H9 (cell line): Measurements from ENCODE around the gene TANC2. TPM values are rescaled to one million over a fixed set of nuclear protein-coding genes. Genes with fewer than 3 reads are reported as not detected.

Source experiments
- DNase-seq: peaks from one replicate; pipeline ENCODE4 v3.0.0-alpha.2; 2017
- H2AFZ ChIP-seq: one replicate; pipeline ENCODE4 v1.6.1; 2013; ENCODE audit warnings: mild to moderate bottlenecking, low read length, control low read depth, moderate library complexity
- H2AK5ac ChIP-seq: 2 replicates; pipeline ENCODE4 v1.6.1; 2013; ENCODE audit warnings: low read length, control low read depth, mixed read lengths; ENCODE audit not compliant: insufficient read length
- H2BK120ac ChIP-seq: one replicate; pipeline ENCODE4 v1.6.1; 2013; ENCODE audit warnings: low read depth, mild to moderate bottlenecking, low read length, control low read depth, inconsistent platforms; ENCODE audit not compliant: poor library complexity, severe bottlenecking
- H2BK12ac ChIP-seq: 2 replicates; pipeline ENCODE4 v1.6.1; 2013; ENCODE audit warnings: low read length, control low read depth, mixed read lengths, low read depth; ENCODE audit not compliant: insufficient read length
- H2BK15ac ChIP-seq: 2 replicates; pipeline ENCODE4 v1.6.1; 2013; ENCODE audit warnings: low read depth, low read length, control low read depth
- H2BK20ac ChIP-seq: one replicate; pipeline ENCODE4 v1.6.1; 2013; ENCODE audit warnings: low read depth, mild to moderate bottlenecking, low read length, control low read depth, inconsistent platforms; ENCODE audit not compliant: poor library complexity, severe bottlenecking
- H2BK5ac ChIP-seq: 2 replicates; pipeline ENCODE4 v1.6.1; 2013; ENCODE audit warnings: low read length, control low read depth, mixed read lengths; ENCODE audit not compliant: insufficient read length
- H3K14ac ChIP-seq: 2 replicates; pipeline ENCODE4 v1.6.1; 2013; ENCODE audit warnings: low read length, control low read depth; ENCODE audit not compliant: insufficient read depth
- H3K18ac ChIP-seq: 2 replicates; pipeline ENCODE4 v1.6.1; 2013; ENCODE audit warnings: low read depth, mild to moderate bottlenecking, mixed read lengths, low read length, control low read depth; ENCODE audit not compliant: insufficient read length
- H3K23ac ChIP-seq: 2 replicates; pipeline ENCODE4 v1.6.1; 2013; ENCODE audit warnings: low read length, control low read depth, mixed read lengths, low read depth; ENCODE audit not compliant: insufficient read length
- H3K23me2 ChIP-seq: 2 replicates; pipeline ENCODE4 v1.6.1; 2013; ENCODE audit warnings: low read depth, mild to moderate bottlenecking, mixed read lengths, low read length, control low read depth; ENCODE audit not compliant: insufficient read length, poor library complexity, severe bottlenecking
- H3K27ac ChIP-seq: 2 replicates; pipeline ENCODE4 v1.5.1; 2013; ENCODE audit warnings: low read length, control low read depth, mixed read lengths, low read depth; ENCODE audit not compliant: insufficient read length
- H3K27me3 ChIP-seq: 2 replicates; pipeline ENCODE4 v1.6.1; 2013; ENCODE audit warnings: low read length, control low read depth, inconsistent platforms; ENCODE audit not compliant: insufficient read depth
- H3K4ac ChIP-seq: 2 replicates; pipeline ENCODE4 v1.6.1; 2013; ENCODE audit warnings: low read depth, mild to moderate bottlenecking, control low read depth, inconsistent platforms, low read length, moderate library complexity
- H3K4me1 ChIP-seq: 2 replicates; pipeline ENCODE4 v1.6.1; 2013; ENCODE audit warnings: low read length, control low read depth, inconsistent platforms; ENCODE audit not compliant: insufficient read depth
- H3K4me2 ChIP-seq: 2 replicates; pipeline ENCODE4 v1.6.1; 2013; ENCODE audit warnings: low read length, control low read depth, mixed read lengths; ENCODE audit not compliant: insufficient read length, insufficient read depth
- H3K56ac ChIP-seq: 2 replicates; pipeline ENCODE4 v1.6.1; 2013; ENCODE audit warnings: low read depth, mild to moderate bottlenecking, mixed read lengths, low read length, control low read depth; ENCODE audit not compliant: insufficient read length
- H3K79me1 ChIP-seq: 2 replicates; pipeline ENCODE4 v1.6.1; 2013; ENCODE audit warnings: low read depth, mild to moderate bottlenecking, moderate library complexity, low read length, control low read depth, inconsistent platforms; ENCODE audit not compliant: insufficient read depth, poor library complexity, severe bottlenecking
- H3K79me2 ChIP-seq: 2 replicates; pipeline ENCODE4 v1.6.1; 2013; ENCODE audit warnings: low read length, control low read depth, inconsistent platforms; ENCODE audit not compliant: insufficient read depth
- H3K9ac ChIP-seq: 2 replicates; pipeline ENCODE4 v1.6.1; 2013; ENCODE audit warnings: low read length, control low read depth, mixed read lengths; ENCODE audit not compliant: insufficient read length; ENCODE audit errors: extremely low read depth
- H3K9me3 ChIP-seq: one replicate; pipeline ENCODE4 v1.6.1; 2013; ENCODE audit warnings: low read depth, low read length, inconsistent platforms; ENCODE audit not compliant: control insufficient read depth
- H3T11ph ChIP-seq: one replicate; pipeline ENCODE4 v1.6.1; 2013; ENCODE audit warnings: mild to moderate bottlenecking, low read length, control low read depth, inconsistent platforms
- H4K20me1 ChIP-seq: one replicate; pipeline ENCODE4 v1.6.1; 2013; ENCODE audit not compliant: control insufficient read depth, insufficient read length, insufficient read depth
- H4K5ac ChIP-seq: 2 replicates; pipeline ENCODE4 v1.6.1; 2013; ENCODE audit warnings: low read depth, mild to moderate bottlenecking, mixed read lengths, low read length, control low read depth; ENCODE audit not compliant: insufficient read length
- H4K8ac ChIP-seq: replicated peaks from 2 replicates; pipeline ENCODE4 v1.6.1; 2013; ENCODE audit warnings: low read length, control low read depth, mixed read lengths, low read depth; ENCODE audit not compliant: insufficient read length
- H4K91ac ChIP-seq: 2 replicates; pipeline ENCODE4 v1.6.1; 2013; ENCODE audit warnings: low read depth, mild to moderate bottlenecking, moderate library complexity, mixed read lengths, low read length, control low read depth; ENCODE audit not compliant: insufficient read length
- H3K27ac Mint-ChIP-seq, 3 experiments: 2 replicates in 2 of 3; 3 replicates in 1 of 3; pipeline ENCODE4 v1.8.0; 2020 to 2021; ENCODE audit warnings: mixed read lengths in 3 of 3, mild to moderate bottlenecking in 1 of 3, moderate library complexity in 1 of 3
- H3K27me3 Mint-ChIP-seq: 2 replicates; pipeline ENCODE4 v1.8.0; 2021; ENCODE audit warnings: low read depth, mild to moderate bottlenecking, moderate library complexity, mixed read lengths
- H3K36me3 Mint-ChIP-seq, 3 experiments: 2 replicates in 2 of 3; 3 replicates in 1 of 3; pipeline ENCODE4 v1.8.0; 2020 to 2021; ENCODE audit warnings: low read depth in 3 of 3, mixed read lengths in 3 of 3; ENCODE audit not compliant: insufficient read depth in 1 of 3
- H3K4me1 Mint-ChIP-seq, 2 experiments: 2 replicates each; pipeline ENCODE4 v1.8.0; 2020; ENCODE audit warnings: mixed read lengths in 2 of 2
- H3K4me3 Mint-ChIP-seq, 2 experiments: 2 replicates in 1 of 2; 3 replicates in 1 of 2; pipeline ENCODE4 v1.8.0; 2020 to 2021; ENCODE audit warnings: mild to moderate bottlenecking in 2 of 2, mixed read lengths in 2 of 2, moderate library complexity in 1 of 2
- H3K9me3 Mint-ChIP-seq, 2 experiments: 2 replicates in 1 of 2; 3 replicates in 1 of 2; pipeline ENCODE4 v1.8.0; 2020; ENCODE audit warnings: mild to moderate bottlenecking in 2 of 2, mixed read lengths in 2 of 2, moderate library complexity in 1 of 2
- CTCF ChIP-seq: fragments of 200-600 bp; sonication (generic); conservative IDR thresholded peaks from 3 replicates; pipeline ENCODE4 v1.8.0; 2021; ENCODE audit warnings: antibody characterized with exemption, mild to moderate bottlenecking
- WGBS: extraction: QIAGEN DNeasy Blood & Tissue Kit; methylation state at CpG from one replicate; pipeline ENCODE4 v1.1.7; 2013; ENCODE audit warnings: missing lambda C conversion rate, low lambda C conversion rate, mixed read lengths; ENCODE audit not compliant: insufficient read length; ENCODE audit errors: extremely low coverage; 5-methylcytosine and 5-hydroxymethylcytosine counted together
- total RNA-seq: library from RNA; stranded (reverse); gene quantifications from 2 replicates; pipeline ENCODE4 v1.2.1, GENCODE V29; 2021

TANC2 gene
- total RNA-seq, 1 experiment from 2014 or later: 7.3 TPM

GRCh38 chr17:62971853-62972252 is 5.8 kb downstream of the TANC2 start:
- Mint-ChIP-seq H3K4me1 (peaks cover 17 to 19% of the 10 kb centered on the region in 2 experiments), H3K36me3 (peaks cover 4 to 20% (median 5%) of the 10 kb centered on the region in 3 experiments; a peak in 5 of 7 replicates), H3K27me3 (peaks cover 16% of the 10 kb centered on the region), H3K4me3 (no peak overlapping the region), H3K27ac (no peak overlapping the region), H3K9me3 (peaks cover 13% of the 10 kb centered on the region in 2 experiments; a peak in 4 of 5 replicates)
- no peak overlapping the region for H4K8ac ChIP-seq
- H3K4ac ChIP-seq: no peak overlapping the region
- DNase-seq: no peak
- no peak overlapping the region for H4K91ac ChIP-seq
- H3K56ac ChIP-seq: no peak overlapping the region
- H3K14ac ChIP-seq: no peak overlapping the region
- no peaks in the 10 kb centered on the region for H3K79me1 ChIP-seq
- H2AFZ ChIP-seq: no peak overlapping the region
- no peak overlapping the region for H2BK120ac ChIP-seq
- WGBS: no CpG with 5 or more reads among the region's 4 CpGs
- H2BK5ac ChIP-seq: no peak overlapping the region
- H4K20me1 ChIP-seq: no peaks in the 10 kb centered on the region
- no peak overlapping the region for H3K4me2 ChIP-seq
- no peak overlapping the region for H3K27ac ChIP-seq
- peaks cover 2% of the 10 kb centered on the region for H3K23me2 ChIP-seq
- no peak for TF ChIP-seq CTCF
- H2BK20ac ChIP-seq: no peak overlapping the region
- no peak overlapping the region for H2BK15ac ChIP-seq
- no peak overlapping the region for H4K5ac ChIP-seq
- no peak overlapping the region for H3T11ph ChIP-seq
- no peaks in the 10 kb centered on the region for H3K9me3 ChIP-seq
- no peak overlapping the region for H3K23ac ChIP-seq
- no peaks in the 10 kb centered on the region; the same call in 1 of the 2 replicates for H3K79me2 ChIP-seq
- H3K27me3 ChIP-seq: no peaks in the 10 kb centered on the region; the same call in 1 of the 2 replicates
- no peak overlapping the region for H3K9ac ChIP-seq
- H2BK12ac ChIP-seq: no peak overlapping the region
- H3K18ac ChIP-seq: no peak overlapping the region
- no peaks in the 10 kb centered on the region; the same call in 1 of the 2 replicates for H3K4me1 ChIP-seq
- H2AK5ac ChIP-seq: no peak overlapping the region
